Kidney (tissue), 14 donors: ENCODE data around the gene CDK6. TPM values are rescaled to one million over a fixed set of nuclear protein-coding genes. Genes with fewer than 3 reads are reported as not detected.

Experiments used
- DNase-seq, 5 donors: peaks; one replicate each; pipeline ENCODE4 v3.0.0-alpha.2; 2013 to 2020
- FAIRE-seq: peaks from 2 replicates; lab custom pipeline; 2012; peaks lifted over from hg19 to GRCh38; lab: Jason Lieb, UNC
- H3K27ac ChIP-seq, 2 donors: one replicate each; pipeline ENCODE4 v1.7.0; 2013; ENCODE audit warnings: low read depth in 2 of 2, low read length in 2 of 2, inconsistent platforms in 1 of 2
- H3K27me3 ChIP-seq: one replicate; pipeline ENCODE4 v1.7.1; 2013; ENCODE audit warnings: low read length, inconsistent platforms; ENCODE audit not compliant: control insufficient read depth, insufficient read depth
- H3K36me3 ChIP-seq, 3 donors: one replicate each; pipeline versions ENCODE4 v1.7.0 to v1.7.1; 2013; ENCODE audit warnings: low read length in 3 of 3, control low read depth in 1 of 3, inconsistent platforms in 1 of 3; ENCODE audit not compliant: insufficient read depth in 3 of 3, control insufficient read depth in 2 of 3
- H3K4me1 ChIP-seq, 3 donors: one replicate each; pipeline versions ENCODE4 v1.7.0 to v1.7.1; 2013; ENCODE audit warnings: low read length in 3 of 3, inconsistent platforms in 1 of 3, low read depth in 1 of 3; ENCODE audit not compliant: control insufficient read depth in 2 of 3, insufficient read depth in 2 of 3
- H3K4me3 ChIP-seq, 3 donors: one replicate each; pipeline versions ENCODE4 v1.7.0 to v1.8.1; 2013; ENCODE audit warnings: low read length in 3 of 3, control low read depth in 1 of 3, inconsistent platforms in 1 of 3
- H3K9ac ChIP-seq, 3 donors: one replicate each; pipeline versions ENCODE4 v1.7.0 to v1.7.1; 2013; ENCODE audit warnings: low read length in 3 of 3, control low read depth in 1 of 3, inconsistent platforms in 1 of 3
- H3K9me3 ChIP-seq, 3 donors: one replicate each; pipeline versions ENCODE4 v1.7.0 to v1.7.1; 2013; ENCODE audit warnings: low read length in 3 of 3, control low read depth in 1 of 3, inconsistent platforms in 1 of 3; ENCODE audit not compliant: control insufficient read depth in 2 of 3, insufficient read depth in 1 of 3
- CTCF ChIP-seq: IDR thresholded peaks from 3 replicates; pipeline ENCODE4 v1.5.1; 2012; ENCODE audit warnings: mild to moderate bottlenecking, moderate library complexity, borderline replicate concordance; ENCODE audit not compliant: insufficient read depth; ENCODE audit errors: extremely low read depth
- intact Hi-C: fragments of 100-400 bp; cut with DNase I; formaldehyde crosslinking; loops from one replicate; pipeline ENCODE4 v1.11.1; 2022
- polyA plus RNA-seq: library from polyadenylated mRNA; stranded (reverse); fragments of 350-450 nt; fragmentation: Illumina TruSeq; extraction: RNeasy Lipid Tissue Mini Kit (QIAGEN cat#74804); gene quantifications from one replicate; pipeline ENCODE4 v1.2.3, GENCODE V29; 2014; ENCODE audit warnings: low read depth, low replicate concordance; ENCODE audit not compliant: insufficient read depth
- total RNA-seq: library from RNA; stranded (reverse); fragmentation: NEBNext Ultra II Directional; extraction: Animal tissue kit (Norgen Biotek cat#: 25700); gene quantifications from one replicate; pipeline ENCODE4 v1.2.1, GENCODE V29; 2021
- donor health status: control.
- donor health status: control.
- donor health status: control.
- donor health status: control.
- donor health status: control.
- donor health status: DM: yes; HTN: yes; CAD: no.
- donor health status: Normal renal cell carcinoma (clear cell type).

CDK6 gene
- total and polyA plus RNA-seq, 2 donors from 2014 or later = 3.6 to 20.8 TPM

- no peak for TF ChIP-seq CTCF
- no peak for DNase-seq
- no peak for FAIRE-seq
- Histone ChIP-seq H3K9me3 (no peaks in the 10 kb centered on the region), H3K9ac (no peak overlapping the region), H3K4me3 (no peak overlapping the region), H3K36me3 (peaks cover 7 to 22% (median 19%) of the 10 kb centered on the region in 3 donors), H3K27me3 (no peaks in the 10 kb centered on the region), H3K4me1 (no peaks in the 10 kb centered on the region), H3K27ac (no peak overlapping the region)
- intact Hi-C loops = no loop called here
Observed at GRCh38 chr7:92567460-92567859, 268.9 kb downstream of the CDK6 start.

- H3K27me3 ChIP-seq = no peaks in the 10 kb centered on the region
- FAIRE-seq = no peak
- H3K4me1 ChIP-seq = no peaks in the 10 kb centered on the region
- no peaks in the 10 kb centered on the region for H3K9me3 ChIP-seq
- H3K27ac ChIP-seq = no peak overlapping the region
- DNase-seq = no peak
- no peak overlapping the region for H3K9ac ChIP-seq
- H3K36me3 ChIP-seq = peaks cover 2 to 16% (median 15%) of the 10 kb centered on the region in 3 donors
- TF ChIP-seq CTCF = no peak
- H3K4me3 ChIP-seq = no peak overlapping the region
- intact Hi-C loops = no loop called here
Observed at GRCh38 chr7:92563345-92563744, 273.0 kb downstream of the CDK6 start.

DNA sequence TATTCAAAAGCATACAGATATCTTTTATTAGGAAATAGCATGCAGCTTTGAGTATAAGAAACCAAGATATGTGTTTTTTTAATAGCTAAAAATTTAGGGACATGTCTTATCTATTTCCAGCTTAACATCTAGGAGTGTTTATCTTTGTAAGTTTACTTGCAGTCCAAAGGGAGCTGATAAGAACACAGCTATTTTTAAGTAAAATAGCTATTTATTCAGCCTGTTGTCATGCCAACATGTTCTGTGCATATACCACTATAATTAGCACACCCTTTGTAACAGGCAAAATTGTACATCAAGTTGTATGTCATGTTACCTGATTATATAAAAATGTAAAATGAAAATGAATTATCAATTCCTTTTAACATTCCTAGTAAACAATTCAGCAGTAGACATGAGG, 275.8 kb downstream of the CDK6 start:
- Histone ChIP-seq H3K4me3 (no peak overlapping the region), H3K27me3 (no peaks in the 10 kb centered on the region), H3K27ac (no peak overlapping the region), H3K9ac (no peak overlapping the region), H3K4me1 (no peaks in the 10 kb centered on the region), H3K36me3 (peaks cover 0 to 8% (median under 1%) of the 10 kb centered on the region in 3 donors), H3K9me3 (no peaks in the 10 kb centered on the region)
- TF ChIP-seq CTCF = no peak
- intact Hi-C loops = no loop called here
- no peak for DNase-seq
- FAIRE-seq = no peak

- intact Hi-C loops = no loop called here
- Histone ChIP-seq H3K4me1 (no peaks in the 10 kb centered on the region), H3K4me3 (no peak overlapping the region), H3K36me3 (peaks cover 0 to 2% (median 0%) of the 10 kb centered on the region in 3 donors), H3K27ac (no peak overlapping the region), H3K9ac (no peak overlapping the region), H3K27me3 (no peaks in the 10 kb centered on the region), H3K9me3 (no peaks in the 10 kb centered on the region)
- no peak for TF ChIP-seq CTCF
- no peak for DNase-seq
- no peak for FAIRE-seq
Observed at GRCh38 chr7:92557808-92558362, 278.5 kb downstream of the CDK6 start.
